Measurements from ENCODE around the gene NTM.

Gene NTM

GRCh38 chr11:131373095-131373725, 2.8 kb downstream of the NTM start:
- DNase-seq, result no peak

- no peak for DNase-seq
Observed at GRCh38 chr11:131373756-131374155, 3.3 kb downstream of the NTM start.

- DNase-seq, result no peak
Observed at GRCh38 chr11:131375421-131375820, 5.0 kb downstream of the NTM start.

GRCh38 chr11:131375915-131376314, 5.5 kb downstream of the NTM start:
- no peak for DNase-seq

- DNase-seq, result no peak
Observed at GRCh38 chr11:131378931-131379330, 8.5 kb downstream of the NTM start.

GRCh38 chr11:131385763-131386390, 15.5 kb downstream of the NTM start:
- no peak for DNase-seq

- DNase-seq, result no peak
Observed at GRCh38 chr11:131386408-131386807, 16.0 kb downstream of the NTM start.

- no peak for DNase-seq
Observed at GRCh38 chr11:131388030-131388429, 17.6 kb downstream of the NTM start.

- no peak for DNase-seq
Observed at GRCh38 chr11:131389582-131389981, 19.2 kb downstream of the NTM start.

GRCh38 chr11:131391176-131391575, 20.8 kb downstream of the NTM start:
- DNase-seq, result no peak

- DNase-seq, result no peak
Observed at GRCh38 chr11:131392528-131393255, 22.3 kb downstream of the NTM start.

GRCh38 chr11:131393691-131394090, 23.3 kb downstream of the NTM start:
- DNase-seq, result no peak

- no peak for DNase-seq
Observed at GRCh38 chr11:131397675-131398074, 27.3 kb downstream of the NTM start.

- no peak for DNase-seq
Observed at GRCh38 chr11:131402040-131402439, 31.6 kb downstream of the NTM start.

- DNase-seq, result no peak
Observed at GRCh38 chr11:131404010-131404409, 33.6 kb downstream of the NTM start.

GRCh38 chr11:131408025-131408640, 37.7 kb downstream of the NTM start:
- no peak for DNase-seq

GRCh38 chr11:131409345-131409744, 38.9 kb downstream of the NTM start:
- DNase-seq, result no peak

- DNase-seq, result no peak
Observed at GRCh38 chr11:131411636-131412035, 41.2 kb downstream of the NTM start.

GRCh38 chr11:131412061-131412460, 41.6 kb downstream of the NTM start:
- DNase-seq, result no peak

- no peak for DNase-seq
Observed at GRCh38 chr11:131413217-131413616, 42.8 kb downstream of the NTM start.

GRCh38 chr11:131418189-131418588, 47.8 kb downstream of the NTM start:
- no peak for DNase-seq

- DNase-seq, result no peak
Observed at GRCh38 chr11:131421066-131421855, 50.8 kb downstream of the NTM start.

GRCh38 chr11:131422029-131422428, 51.6 kb downstream of the NTM start:
- no peak for DNase-seq

All from CD4-positive, alpha-beta T cell treated with Interleukin-17A for 4 hours (primary cell).